Hematopoietic multipotent progenitor cell treated with erythropoietin and hydrocortisone succinate and interleukin-3 and kit ligand, for 17 days (in vitro differentiated cells): Measurements from ENCODE around the gene IL1B.

Source experiments
- DNase-seq: peaks from one replicate; pipeline ENCODE4 v3.0.0-alpha.2; 2015; ENCODE audit warnings: low spot score

The IL1B gene

GRCh38 chr2:112829101-112829960, 7.2 kb downstream of the IL1B start:
- no peak for DNase-seq

GRCh38 chr2:112828251-112828691, 8.3 kb downstream of the IL1B start:
- no peak for DNase-seq

GRCh38 chr2:112827604-112828185, 8.9 kb downstream of the IL1B start:
- no peak for DNase-seq

- no peak for DNase-seq
Observed at GRCh38 chr2:112827009-112827408, 9.6 kb downstream of the IL1B start.

GRCh38 chr2:112825706-112826105, 10.9 kb downstream of the IL1B start:
- DNase-seq = no peak

- no peak for DNase-seq
Observed at GRCh38 chr2:112824694-112825085, 11.9 kb downstream of the IL1B start.

- DNase-seq = no peak
Observed at GRCh38 chr2:112821682-112822081, 14.9 kb downstream of the IL1B start.

GRCh38 chr2:112821142-112821541, 15.4 kb downstream of the IL1B start:
- no peak for DNase-seq

- DNase-seq = no peak
Observed at GRCh38 chr2:112820343-112820742, 16.2 kb downstream of the IL1B start.

- DNase-seq = no peak
Observed at GRCh38 chr2:112819081-112819480, 17.5 kb downstream of the IL1B start.

- DNase-seq = no peak
Observed at GRCh38 chr2:112818094-112818902, 18.3 kb downstream of the IL1B start.

GRCh38 chr2:112817082-112817689, 19.4 kb downstream of the IL1B start:
- no peak for DNase-seq

- no peak for DNase-seq
Observed at GRCh38 chr2:112814278-112814677, 22.3 kb downstream of the IL1B start.

GRCh38 chr2:112813280-112813966, 23.2 kb downstream of the IL1B start:
- no peak for DNase-seq

GRCh38 chr2:112812318-112813267, 24.0 kb downstream of the IL1B start:
- no peak for DNase-seq

- DNase-seq = no peak
Observed at GRCh38 chr2:112811841-112812306, 24.7 kb downstream of the IL1B start.

- DNase-seq = no peak
Observed at GRCh38 chr2:112811276-112811831, 25.2 kb downstream of the IL1B start.

- no peak for DNase-seq
Observed at GRCh38 chr2:112809112-112809511, 27.5 kb downstream of the IL1B start.

GRCh38 chr2:112807233-112807807, 29.3 kb downstream of the IL1B start:
- no peak for DNase-seq

GRCh38 chr2:112805542-112805941, 31.0 kb downstream of the IL1B start:
- no peak for DNase-seq
